Medulla oblongata (tissue), 1 donor: ENCODE results near the gene SLC2A4.
"Not testable (repeated sequence)": the region's sequence is repeated elsewhere in the genome, so short reads cannot be mapped to it uniquely, and the experiment has no call there.

Experiments used
- DNase-seq: peaks from one replicate; pipeline ENCODE4 v3.0.0-alpha.2; 2015; ENCODE audit errors: extremely low spot score

The SLC2A4 gene

DNA sequence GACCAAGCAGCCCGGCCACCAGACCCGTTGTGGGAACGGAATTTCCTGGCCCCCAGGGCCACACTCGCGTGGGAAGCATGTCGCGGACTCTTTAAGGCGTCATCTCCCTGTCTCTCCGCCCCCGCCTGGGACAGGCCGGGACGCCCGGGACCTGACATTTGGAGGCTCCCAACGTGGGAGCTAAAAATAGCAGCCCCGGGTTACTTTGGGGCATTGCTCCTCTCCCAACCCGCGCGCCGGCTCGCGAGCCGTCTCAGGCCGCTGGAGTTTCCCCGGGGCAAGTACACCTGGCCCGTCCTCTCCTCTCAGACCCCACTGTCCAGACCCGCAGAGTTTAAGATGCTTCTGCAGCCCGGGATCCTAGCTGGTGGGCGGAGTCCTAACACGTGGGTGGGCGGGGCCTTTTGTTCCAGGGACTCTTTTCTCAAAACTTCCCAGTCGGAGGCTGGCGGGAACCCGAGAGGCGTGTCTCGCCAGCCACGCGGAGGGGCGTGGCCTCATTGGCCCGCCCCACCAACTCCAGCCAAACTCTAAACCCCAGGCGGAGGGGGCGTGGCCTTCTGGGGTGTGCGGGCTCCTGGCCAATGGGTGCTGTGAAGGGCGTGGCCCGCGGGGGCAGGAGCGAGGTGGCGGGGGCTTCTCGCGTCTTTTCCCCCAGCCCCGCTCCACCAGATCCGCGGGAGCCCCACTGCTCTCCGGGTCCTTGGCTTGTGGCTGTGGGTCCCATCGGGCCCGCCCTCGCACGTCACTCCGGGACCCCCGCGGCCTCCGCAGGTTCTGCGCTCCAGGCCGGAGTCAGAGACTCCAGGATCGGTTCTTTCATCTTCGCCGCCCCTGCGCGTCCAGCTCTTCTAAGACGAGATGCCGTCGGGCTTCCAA is at the start of gene SLC2A4:
SLC2A4 (plus strand) TSS at position 645 of the 879 bp plus-strand sequence; CDS start at position 862, 217 bp downstream.
- DNase-seq: peak; percentile 91

DNA sequence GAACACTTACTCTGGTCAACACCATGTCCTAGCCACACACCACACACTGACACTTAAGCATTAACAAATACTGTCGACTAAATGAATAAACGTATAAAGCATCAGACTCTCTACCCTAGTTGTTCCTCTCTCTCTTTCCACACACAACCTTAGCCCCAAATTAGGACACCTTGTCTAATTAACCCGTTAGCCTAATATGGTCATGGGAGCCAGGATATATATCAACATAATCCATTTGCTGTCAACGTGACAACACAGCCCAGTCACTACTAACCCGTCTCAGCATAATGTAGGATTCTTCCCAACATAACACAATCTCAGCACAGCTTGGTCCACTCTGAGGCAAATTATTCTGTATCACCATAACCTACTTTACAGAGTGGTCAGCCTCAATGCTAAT is 49.4 kb upstream of the SLC2A4 start:
- no peak for DNase-seq

DNA sequence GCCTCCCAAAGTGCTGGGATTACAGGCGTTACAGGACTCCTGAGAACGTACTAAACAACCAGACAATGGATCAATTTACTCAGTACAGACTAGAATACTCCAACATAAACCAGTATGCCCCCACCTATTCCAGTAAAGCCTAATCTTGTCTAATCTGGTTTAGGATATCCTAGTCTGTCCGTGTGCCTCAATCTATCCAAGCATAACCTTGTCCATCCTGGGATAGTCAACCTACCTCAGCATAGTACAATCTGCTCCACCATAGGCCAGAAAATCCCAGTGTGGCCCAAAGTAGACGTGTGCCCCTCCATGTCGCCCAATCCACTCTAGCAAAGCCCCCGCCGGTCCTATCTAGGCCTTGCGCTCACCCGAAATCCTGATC is 47.8 kb upstream of the SLC2A4 start:
- DNase-seq: no peak

DNA sequence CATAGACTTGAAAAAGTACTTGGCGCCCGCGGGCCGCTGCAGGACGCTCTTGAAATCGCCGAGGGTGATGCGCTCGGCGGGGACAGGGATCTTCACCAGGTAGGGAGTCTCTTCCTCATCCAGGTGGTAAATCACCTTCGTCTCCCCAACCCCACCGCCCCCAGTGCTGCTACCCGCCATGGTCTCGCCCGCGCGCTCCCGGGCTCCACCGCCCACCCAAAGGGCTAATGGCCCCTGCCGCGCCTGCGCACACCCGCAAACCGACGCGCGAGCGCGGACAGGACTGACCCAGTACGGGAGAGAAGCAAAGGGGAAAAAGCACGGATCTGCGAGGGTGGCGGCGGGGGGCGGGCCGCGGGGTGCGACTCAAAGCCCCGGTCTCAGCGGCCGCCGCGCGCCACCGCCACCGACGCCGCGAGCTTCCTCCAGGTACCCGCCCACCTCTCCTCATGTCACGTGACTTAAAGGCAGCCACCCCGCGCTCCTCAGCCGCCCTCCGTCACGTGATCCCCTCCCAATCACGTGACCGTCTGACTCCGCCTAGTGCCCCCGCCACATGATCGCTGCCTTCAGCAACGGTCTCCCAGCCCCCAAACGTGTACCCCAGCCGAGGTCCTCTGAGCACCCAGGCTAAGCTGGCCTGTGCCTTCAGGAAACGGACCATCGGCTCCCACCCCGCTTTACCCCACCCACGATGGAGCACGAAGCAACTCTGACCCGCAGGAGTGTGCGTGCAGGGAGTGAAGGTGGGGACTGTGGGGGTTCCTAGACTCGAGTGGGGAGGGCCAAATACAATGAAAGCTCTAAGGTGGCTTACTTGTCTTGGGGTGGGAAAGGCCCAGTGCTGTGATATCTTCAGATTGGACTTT is 47.2 kb upstream of the SLC2A4 start, which contains the start of gene DVL2:
DVL2 (minus strand) TSS at position 435 of the 869 bp plus-strand sequence; CDS start at position 180, 255 bp downstream.
- peak; percentile 97 for DNase-seq

DNA sequence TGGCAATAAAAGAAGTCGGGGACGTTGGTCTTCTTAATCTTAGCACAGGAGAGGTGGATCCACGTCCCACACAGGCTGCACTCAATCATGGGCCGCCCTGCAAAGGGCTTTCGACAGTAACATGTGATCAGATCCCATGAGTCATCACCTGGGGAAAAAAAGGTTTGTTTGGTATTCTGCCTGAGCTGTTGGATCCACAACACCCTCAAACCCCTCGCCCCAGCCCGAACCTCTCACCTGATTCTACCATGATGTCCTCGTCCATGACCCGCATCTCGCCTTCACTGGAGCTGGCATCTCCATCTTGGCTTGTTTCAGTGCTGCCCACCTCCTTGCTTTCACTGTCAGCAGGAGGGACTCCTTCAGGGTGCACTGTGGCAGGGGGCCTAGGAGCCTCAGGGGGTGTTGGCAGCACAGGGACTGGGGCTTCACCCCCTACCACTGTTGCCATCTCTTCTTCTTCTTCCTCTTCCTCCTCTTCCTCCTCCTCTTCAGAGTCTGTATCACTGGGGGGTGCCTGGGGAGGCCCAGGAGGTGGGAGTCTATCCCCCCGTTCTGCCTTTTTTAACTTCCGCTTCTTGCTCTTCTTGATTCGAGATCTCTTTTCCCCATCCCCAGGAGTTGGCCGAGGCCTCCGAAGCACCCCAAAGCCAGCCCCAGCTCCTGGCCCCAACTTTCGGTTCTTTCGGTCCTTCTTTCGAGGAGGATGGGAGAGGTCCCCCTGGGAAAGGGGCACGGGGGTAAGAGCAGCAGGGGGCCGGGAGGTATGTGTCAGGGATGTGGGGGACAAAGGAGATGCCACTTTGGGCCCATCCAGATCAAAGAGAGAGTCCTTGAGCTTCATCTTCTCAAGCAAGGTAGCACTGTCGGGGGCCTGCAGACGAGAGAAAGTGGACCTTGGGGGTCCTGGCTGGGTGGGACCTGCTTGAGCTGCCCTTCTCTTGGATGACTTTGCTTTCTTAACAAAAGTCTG is 45.5 kb upstream of the SLC2A4 start:
- no peak for DNase-seq

DNA sequence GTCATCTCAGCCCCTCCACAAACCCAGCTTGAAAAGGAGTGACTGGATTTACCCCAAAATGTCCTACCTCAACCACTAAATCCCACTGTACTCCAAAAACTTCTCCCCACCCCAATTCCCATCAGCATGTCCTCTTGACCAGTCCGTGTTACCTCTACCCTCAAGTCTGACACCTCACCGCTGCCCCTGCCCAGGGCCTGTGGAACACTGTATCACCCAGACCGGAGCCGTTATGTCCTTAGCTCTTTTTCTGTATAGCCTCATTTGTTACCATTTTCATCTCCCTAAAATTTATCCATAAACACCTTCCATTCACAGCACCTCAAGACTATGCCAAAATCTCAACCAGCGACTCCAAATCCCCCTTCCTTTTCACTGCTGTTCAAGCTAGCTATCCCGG is 44.7 kb upstream of the SLC2A4 start:
- no peak for DNase-seq

DNA sequence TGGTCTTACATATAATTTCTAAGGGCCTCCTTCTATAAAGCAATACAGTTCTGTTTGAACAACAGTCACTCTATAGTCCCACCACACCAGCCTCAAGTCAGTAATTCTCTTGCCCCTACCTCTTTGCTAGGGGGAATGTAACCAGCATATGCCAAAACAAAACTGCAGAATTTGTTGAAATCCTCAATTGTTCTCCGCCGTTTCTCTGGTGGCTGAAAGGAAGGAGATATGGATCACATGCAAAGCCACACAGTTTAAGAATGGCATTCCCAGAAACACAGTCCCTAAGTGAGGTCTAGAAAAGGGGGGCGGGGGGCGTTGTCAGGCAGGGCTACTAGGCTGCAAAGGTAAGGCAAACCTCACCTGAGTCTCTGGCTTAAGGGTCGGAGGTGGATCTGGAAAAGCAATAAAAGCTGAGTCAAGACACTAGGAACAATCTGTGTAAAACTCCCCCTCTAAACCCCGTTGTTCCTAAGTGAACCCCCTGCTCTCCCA is 44.2 kb upstream of the SLC2A4 start:
- DNase-seq: no peak

DNA sequence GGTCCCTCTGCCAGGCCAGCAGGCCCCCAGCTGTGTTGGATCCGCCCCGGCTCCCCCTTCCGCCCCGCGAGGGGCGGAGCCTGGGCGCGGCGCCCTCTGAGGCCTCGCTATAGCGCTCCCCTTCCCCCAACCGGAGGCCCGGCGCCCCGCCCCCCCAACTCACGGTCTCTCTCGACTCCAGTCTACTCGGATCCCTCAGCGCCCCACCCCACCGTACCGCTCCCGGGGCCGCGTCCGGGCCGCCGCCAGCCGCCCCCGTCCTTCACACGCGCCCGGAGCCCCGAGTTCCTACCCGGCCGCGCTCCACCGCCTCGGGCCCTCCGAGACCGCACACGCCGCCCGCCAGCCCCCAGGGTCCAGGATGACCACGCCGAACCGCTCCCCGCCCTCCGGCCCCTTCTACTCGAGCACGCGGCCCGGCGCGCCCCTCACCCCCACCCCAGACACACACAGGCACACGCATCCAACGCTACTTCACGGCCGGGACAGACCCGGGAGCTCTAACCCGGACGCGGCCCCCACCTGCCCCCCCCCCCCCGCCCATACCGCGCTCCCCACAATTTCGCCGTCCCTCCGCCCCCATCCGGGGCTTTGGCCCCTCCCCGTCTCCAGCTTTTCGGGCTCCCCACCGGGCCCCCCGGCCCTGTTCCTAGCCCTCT is 43.6 kb upstream of the SLC2A4 start:
- DNase-seq: peak; percentile 72

DNA sequence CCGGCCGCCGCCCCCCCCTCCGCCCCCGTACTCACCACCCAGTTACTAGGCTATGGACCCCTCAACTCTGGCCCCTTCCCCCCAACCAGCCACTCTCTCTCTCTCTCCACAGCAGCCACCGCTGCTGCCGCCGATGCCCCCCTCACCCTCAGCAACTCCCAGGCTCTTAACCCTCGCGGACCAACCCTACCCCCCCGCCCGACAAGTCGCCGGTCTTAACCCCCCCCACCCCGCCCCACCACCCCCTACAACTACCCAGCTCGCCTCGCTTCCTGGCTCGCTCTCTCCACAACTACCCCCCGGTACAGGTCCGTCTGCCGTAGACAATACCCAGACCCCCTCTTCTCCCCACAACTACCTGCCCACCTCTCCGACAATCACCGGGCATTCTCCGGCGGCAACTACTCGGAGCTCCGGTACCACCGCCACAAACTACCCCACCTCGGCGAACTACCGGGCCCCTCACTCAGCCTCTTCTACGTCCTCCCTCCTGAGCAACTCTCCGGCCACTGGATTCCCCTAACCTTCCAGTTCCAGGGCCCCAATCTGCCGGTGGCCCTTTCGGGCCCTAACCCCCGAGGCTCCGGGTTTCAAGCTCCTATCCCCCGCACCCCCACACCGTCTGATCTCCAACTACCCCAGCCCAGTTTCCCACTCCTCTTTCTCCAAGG is 43.0 kb upstream of the SLC2A4 start:
- DNase-seq: no peak

DNA sequence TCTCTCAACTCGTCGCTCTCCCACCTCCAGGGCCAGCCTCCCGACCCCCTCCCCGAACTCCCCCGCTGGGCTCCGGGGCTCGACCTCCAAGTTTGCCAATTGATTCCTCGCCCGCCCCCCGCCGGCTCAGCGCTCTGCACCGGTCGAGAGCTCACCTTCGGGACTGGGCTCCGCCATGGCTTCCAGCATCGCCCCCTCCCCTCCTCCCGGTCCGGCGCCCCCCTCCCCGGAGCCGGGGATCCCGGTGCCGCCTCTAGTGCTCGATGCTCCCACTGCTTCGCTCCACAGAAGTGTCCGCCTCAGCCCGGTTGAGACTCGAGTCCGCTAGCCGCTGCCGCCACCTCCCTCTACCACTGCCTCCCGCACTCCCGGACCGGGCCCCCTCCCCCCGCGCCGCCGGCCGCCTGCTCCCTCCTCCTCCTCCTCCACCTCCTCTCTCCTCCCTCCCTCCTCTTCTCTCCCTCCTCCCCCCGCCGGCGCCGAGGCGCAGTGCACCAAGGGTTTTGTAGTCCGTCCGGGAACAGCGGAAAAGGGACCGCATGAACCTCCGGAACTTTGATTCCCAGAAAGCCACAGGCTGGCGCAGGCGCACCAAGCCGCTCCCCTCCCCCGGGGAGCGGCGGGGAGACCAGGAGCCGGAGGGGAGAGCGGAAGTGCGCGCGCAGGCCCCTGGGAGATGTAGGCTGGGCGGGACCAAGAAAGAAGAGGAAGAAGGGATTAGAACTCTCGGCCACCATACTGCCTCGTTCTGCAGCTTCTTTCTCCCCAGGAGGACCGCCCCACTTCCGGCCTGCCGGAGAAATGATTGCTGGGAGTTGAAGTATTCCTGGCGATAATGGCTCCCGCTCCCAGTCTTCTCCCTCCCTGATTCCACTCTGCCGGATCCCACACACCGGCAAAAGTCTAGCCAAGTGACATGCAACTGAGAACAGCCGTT is 42.2 kb upstream of the SLC2A4 start, which contains the start of gene PHF23:
PHF23 (minus strand) TSS at position 367 of the 937 bp plus-strand sequence; CDS start at position 189, 178 bp downstream.
- DNase-seq: peak; percentile 100

DNA sequence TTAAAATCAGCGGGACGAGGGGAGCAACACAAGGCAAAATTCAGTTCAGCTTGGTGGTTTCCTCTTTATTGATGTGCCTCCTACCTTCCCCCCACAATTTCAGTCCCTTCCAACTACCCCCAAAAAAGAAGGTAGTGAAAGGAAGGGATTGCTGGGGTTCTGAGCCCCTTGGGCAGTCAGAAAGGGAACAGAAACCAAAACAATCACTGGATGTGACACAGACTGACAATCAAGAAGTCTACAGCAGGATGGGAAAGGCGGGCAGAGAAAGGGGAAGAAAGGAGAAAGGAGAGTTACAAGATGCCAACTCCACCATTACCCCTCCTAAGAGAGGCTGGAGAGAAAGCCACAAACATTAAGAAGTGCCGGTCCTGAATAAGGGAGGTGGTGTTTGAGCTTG is 41.1 kb upstream of the SLC2A4 start:
- DNase-seq: peak; percentile 78

DNA sequence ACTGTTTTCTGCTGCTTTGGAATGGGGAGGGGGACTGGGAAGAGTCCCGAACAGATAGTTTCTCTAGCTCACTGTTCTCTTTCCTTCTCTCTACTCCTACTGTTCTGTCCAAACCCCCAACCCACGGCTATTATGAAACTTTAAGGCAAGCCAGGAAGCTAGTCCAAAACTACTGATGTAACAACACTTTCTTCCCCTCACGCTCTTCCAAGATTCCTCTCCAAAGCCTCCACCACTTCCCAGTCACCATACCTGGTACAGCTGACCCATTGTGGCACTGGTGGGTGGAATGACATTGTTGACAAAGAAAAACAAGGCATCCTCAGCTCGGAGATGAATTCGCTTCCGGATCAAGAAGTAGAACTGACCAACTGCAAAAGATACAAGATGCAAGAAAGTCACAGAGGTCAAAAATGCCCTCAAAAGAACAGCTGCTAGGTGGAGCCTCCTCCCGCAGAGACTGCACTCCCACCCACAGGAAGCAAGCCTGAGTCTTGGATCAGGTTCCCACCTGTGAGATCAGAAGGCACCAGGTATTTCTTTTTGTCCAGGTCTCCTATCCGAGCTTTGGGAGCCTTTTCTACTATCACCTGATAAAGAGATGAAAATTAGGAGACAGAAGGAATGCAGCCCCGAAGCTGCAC is 40.3 kb upstream of the SLC2A4 start:
- DNase-seq: no peak

DNA sequence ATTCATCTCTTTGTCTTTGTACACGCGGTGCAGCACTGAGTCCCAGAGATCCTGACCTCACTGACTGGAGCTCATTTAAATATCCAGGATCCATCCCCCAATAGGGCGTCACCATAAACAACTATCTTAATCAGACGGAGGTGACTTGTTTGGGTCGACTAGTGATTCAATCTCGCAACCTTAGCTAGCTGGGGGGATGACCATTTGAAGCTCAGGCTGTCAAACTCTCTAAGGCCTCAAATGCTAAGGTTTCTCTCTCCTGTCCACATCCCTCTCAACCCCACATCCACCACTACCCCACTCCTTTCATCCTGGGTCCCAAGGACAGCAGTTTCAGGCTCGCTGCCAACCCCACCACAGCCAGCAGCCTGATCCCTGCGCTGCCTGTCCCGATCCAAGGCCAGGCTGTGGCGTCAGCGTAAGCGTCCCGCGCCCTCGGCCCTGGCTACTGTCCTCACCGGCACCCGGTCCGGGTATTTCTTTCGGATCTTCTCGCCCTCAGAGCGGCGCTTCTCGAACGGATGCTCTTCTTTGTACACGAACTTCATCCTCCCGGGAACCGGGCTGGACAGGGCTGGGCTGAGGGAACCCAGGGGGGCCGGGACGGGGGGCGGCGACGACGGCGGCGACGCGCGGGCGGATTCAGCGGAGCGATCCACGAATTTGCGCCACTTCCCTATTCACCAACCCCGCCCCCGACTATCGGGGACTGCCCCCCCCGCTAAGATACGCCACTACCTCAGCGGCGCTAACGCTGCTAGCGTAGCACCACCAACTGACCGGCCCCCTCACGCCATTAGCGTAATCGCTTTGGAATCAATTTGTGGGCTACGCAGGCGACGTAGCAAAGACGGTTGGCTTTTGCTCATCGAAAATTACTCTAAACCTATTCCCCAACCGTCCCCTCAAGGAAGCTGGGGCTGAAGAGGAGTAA is 39.5 kb upstream of the SLC2A4 start, which contains the start of gene GABARAP:
GABARAP (minus strand) TSS at position 667 of the 934 bp plus-strand sequence; CDS start at position 548, 119 bp downstream.
- DNase-seq: peak; percentile 96

DNA sequence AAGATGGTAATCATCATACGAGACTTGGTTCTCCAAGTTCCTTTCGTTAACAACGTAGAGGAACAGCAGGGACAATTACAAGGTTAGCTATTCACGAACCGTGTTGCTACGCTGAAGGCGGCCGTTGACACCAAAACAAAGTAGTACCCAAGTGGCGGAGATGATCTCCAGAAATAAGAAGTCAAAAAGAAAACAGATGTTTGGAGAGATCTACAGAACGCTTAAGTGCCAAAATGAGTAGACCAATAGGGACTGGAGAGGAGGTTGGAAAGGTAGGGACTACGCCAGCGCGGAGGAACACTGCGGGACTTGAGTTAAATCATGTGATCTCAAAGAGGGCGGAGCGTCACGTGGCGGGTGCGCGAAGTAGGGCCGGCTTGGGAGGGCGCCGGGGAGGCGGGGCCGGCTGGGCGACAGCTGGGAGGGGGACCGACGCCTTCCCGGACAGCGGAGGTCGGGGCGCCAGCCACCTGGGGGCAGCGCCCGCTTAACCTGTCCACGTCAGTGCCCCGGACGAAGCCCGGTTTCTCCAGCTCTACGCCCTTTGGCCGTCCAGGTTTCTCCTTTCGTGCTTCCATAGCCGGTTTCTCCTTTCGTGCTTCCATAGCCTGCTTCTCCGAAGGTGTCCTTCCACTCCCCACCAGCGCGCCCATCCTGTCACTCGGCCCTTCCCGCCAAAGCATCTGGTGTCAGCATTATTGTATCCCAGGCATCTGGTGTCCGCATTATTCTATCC is 38.6 kb upstream of the SLC2A4 start:
- DNase-seq: peak; percentile 95

DNA sequence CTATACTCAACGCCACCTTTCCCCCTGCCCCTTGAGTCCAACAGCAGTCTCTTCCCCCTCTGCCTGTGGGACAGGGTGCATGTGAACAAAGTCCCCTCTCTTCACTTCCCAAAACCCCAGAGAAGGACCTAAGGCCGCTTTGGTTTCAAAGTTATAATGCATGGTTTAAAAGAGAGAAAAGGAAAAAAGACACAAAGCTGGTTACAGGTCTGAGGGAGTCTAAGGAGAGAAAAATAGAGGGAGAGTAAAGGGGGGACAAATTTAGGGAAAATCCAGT is 38.1 kb upstream of the SLC2A4 start:
- DNase-seq: no peak

DNA sequence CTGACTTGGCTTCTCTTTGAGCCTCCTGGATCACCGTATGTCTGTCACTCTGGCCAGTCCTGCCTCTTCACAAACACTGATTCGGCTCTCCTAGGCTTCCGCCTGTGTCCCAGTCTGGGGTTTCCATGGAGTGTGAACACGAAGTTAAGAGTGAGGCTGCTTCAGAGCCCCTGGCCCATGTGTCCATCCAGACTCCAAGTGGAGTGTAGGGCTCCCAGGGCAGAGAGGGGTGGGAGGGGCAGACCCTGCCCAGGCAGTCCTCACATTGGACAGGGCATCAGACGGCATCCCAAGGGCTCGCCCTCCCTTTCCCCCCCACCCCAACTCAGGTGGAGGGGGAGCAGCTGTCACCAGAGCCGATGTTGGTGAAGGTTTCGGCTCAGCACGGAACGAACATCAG is 37.7 kb upstream of the SLC2A4 start:
- DNase-seq: not testable (repeated sequence)

DNA sequence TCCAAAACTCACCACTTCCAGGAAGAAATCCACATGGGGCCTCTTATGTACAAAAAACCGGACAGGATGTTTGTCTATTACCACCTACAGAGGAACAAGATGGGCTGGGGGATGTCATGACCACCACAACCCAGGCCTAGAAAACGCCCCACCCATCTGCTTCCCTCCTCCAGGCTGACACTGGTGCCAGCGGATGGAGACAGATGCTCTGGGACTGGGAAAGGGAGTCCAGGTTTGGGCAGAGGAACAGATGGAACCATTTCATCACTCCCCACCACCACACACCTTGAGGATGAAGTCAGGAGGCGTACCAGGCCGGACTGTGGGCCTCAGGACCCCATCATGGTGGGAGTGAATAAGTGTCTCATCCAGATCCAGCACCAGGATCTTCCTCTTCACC is 34.7 kb upstream of the SLC2A4 start:
- DNase-seq: no peak
